Hematopoietic multipotent progenitor cell treated with erythropoietin and hydrocortisone succinate and interleukin-3 and kit ligand, for 15 days (in vitro differentiated cells): ENCODE measurements around the gene STARD10.

Experiments
- DNase-seq: peaks from one replicate; pipeline ENCODE4 v3.0.0-alpha.2; 2015; ENCODE audit warnings: low spot score

STARD10 gene

GRCh38 chr11:72763823-72764222 lies 30.0 kb downstream of the STARD10 start:
- no peak for DNase-seq

- DNase-seq: no peak
Observed at GRCh38 chr11:72762641-72763304, 31.1 kb downstream of the STARD10 start.

GRCh38 chr11:72760539-72761405 lies 33.1 kb downstream of the STARD10 start:
- no peak for DNase-seq

GRCh38 chr11:72759468-72759985 lies 34.3 kb downstream of the STARD10 start:
- no peak for DNase-seq

GRCh38 chr11:72758690-72759389 lies 35.0 kb downstream of the STARD10 start:
- peak; percentile 17 for DNase-seq

- DNase-seq: no peak
Observed at GRCh38 chr11:72758304-72758689, 35.5 kb downstream of the STARD10 start.

GRCh38 chr11:72755713-72756285 lies 38.0 kb downstream of the STARD10 start:
- DNase-seq: no peak

GRCh38 chr11:72754544-72755155 lies 39.2 kb downstream of the STARD10 start:
- DNase-seq: no peak

- no peak for DNase-seq
Observed at GRCh38 chr11:72754149-72754543, 39.7 kb downstream of the STARD10 start.

GRCh38 chr11:72753341-72754148 lies 40.3 kb downstream of the STARD10 start:
- no peak for DNase-seq

GRCh38 chr11:72752088-72752914 lies 41.5 kb downstream of the STARD10 start, which contains the start of gene ARAP1:
Gene ARAP1, minus strand, starts transcription at chr11:72752408. Its CDS starts 25,280 bp downstream, at chr11:72727128.
- DNase-seq: peak; percentile 63

GRCh38 chr11:72751116-72752087 lies 42.4 kb downstream of the STARD10 start:
- no peak for DNase-seq

GRCh38 chr11:72750556-72751115 lies 43.2 kb downstream of the STARD10 start:
- no peak for DNase-seq

- DNase-seq: no peak
Observed at GRCh38 chr11:72750086-72750485, 43.8 kb downstream of the STARD10 start.

- DNase-seq: no peak
Observed at GRCh38 chr11:72747289-72747855, 46.5 kb downstream of the STARD10 start.

GRCh38 chr11:72746821-72747220 lies 47.0 kb downstream of the STARD10 start:
- DNase-seq: no peak

GRCh38 chr11:72745925-72746550 lies 47.8 kb downstream of the STARD10 start:
- DNase-seq: no peak
